Peyer's patch (tissue), 4 donors: ENCODE data around the gene KRCC1.

Source experiments
- POLR2A ChIP-seq, 2 donors: fragments of 450-650 bp; IDR thresholded peaks; one replicate each; pipeline ENCODE4 v1.5.1; 2017; ENCODE audit warnings: antibody characterized with exemption in 2 of 2, mild to moderate bottlenecking in 2 of 2, moderate library complexity in 2 of 2
- TF ChIP-seq, protein P1 (sequence below), 6 experiments: fragments of 450-650 bp in 4 of 6; fragments of 200-600 bp in 2 of 6; sonication (generic) in 1 of 6; IDR thresholded peaks; one replicate each; pipeline ENCODE4 v1.5.1; 2017 to 2019; ENCODE audit warnings: antibody characterized with exemption in 6 of 6, mild to moderate bottlenecking in 3 of 6, moderate library complexity in 1 of 6

- TF ChIP-seq, protein P1, sequence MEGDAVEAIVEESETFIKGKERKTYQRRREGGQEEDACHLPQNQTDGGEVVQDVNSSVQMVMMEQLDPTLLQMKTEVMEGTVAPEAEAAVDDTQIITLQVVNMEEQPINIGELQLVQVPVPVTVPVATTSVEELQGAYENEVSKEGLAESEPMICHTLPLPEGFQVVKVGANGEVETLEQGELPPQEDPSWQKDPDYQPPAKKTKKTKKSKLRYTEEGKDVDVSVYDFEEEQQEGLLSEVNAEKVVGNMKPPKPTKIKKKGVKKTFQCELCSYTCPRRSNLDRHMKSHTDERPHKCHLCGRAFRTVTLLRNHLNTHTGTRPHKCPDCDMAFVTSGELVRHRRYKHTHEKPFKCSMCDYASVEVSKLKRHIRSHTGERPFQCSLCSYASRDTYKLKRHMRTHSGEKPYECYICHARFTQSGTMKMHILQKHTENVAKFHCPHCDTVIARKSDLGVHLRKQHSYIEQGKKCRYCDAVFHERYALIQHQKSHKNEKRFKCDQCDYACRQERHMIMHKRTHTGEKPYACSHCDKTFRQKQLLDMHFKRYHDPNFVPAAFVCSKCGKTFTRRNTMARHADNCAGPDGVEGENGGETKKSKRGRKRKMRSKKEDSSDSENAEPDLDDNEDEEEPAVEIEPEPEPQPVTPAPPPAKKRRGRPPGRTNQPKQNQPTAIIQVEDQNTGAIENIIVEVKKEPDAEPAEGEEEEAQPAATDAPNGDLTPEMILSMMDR (IDR thresholded peaks at IDR 0.05): no peak
- no peak for TF ChIP-seq POLR2A (IDR thresholded peaks at IDR 0.05)
These were observed 41.1 kb upstream of the KRCC1 start for GRCh38 chr2:88096708-88097107.
